IPS DF 4.7 (cell line): ENCODE measurements around the gene SH3PXD2B.
"Not testable (repeated sequence)": the region's sequence is repeated elsewhere in the genome, so short reads cannot be mapped to it uniquely, and the experiment has no call there.

Source experiments
- DNase-seq: peaks from one replicate; pipeline ENCODE4 v3.0.0-alpha.2; 2013; ENCODE audit warnings: low spot score; ENCODE audit errors: extremely low read depth

SH3PXD2B gene

DNA sequence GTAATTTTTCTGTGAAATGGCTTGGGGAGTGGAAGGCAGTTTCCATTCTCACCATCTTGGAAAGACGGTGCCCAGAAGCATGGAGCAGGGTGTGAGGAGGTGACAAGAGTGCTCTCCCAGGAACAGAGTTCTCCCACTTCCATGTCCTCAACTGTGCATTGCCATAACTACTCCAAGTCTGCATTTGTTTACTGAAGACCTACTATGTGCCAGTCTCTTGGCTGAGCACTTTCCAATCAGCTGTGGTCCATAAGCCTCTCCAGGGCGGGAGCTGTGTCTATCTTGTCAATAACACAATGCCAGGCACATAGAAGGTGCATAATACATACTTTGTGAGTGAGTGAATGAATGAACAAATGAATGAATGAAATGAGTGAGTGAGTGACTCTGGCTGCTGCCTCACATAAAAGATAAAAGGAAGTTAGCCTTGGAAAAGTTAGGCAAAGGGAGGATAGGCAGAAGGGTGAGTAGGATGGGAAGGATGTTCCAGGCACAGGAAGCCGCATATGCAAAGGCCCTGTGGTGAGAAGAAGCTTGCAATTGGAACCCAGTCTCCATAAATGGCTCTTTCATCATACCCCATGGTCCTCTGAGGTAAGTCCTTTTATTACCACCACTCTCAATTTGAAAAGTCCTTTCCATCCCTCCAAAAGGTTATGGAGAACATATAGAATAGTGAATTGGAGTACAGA, 31.3 kb upstream of the SH3PXD2B start:
- no peak for DNase-seq

DNA sequence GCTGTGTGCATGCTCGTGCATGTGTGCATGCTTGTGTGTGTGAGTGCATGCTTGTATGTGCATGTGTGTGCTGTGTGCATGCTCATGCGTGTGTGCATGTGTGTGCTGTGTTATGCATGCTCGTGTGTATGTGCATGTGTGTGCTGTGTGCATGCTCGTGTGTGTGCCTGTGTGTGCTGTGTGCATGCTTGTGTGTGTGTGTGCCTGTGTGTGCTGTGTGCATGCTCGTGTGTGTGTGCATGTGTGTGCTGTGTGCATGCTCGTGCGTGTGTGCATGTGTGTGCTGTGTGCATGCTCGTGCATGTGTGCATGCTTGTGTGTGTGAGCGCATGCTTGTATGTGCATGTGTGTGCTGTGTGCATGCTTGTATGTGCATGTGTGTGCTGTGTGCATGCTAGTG, 30.3 kb upstream of the SH3PXD2B start:
- DNase-seq: no peak

DNA sequence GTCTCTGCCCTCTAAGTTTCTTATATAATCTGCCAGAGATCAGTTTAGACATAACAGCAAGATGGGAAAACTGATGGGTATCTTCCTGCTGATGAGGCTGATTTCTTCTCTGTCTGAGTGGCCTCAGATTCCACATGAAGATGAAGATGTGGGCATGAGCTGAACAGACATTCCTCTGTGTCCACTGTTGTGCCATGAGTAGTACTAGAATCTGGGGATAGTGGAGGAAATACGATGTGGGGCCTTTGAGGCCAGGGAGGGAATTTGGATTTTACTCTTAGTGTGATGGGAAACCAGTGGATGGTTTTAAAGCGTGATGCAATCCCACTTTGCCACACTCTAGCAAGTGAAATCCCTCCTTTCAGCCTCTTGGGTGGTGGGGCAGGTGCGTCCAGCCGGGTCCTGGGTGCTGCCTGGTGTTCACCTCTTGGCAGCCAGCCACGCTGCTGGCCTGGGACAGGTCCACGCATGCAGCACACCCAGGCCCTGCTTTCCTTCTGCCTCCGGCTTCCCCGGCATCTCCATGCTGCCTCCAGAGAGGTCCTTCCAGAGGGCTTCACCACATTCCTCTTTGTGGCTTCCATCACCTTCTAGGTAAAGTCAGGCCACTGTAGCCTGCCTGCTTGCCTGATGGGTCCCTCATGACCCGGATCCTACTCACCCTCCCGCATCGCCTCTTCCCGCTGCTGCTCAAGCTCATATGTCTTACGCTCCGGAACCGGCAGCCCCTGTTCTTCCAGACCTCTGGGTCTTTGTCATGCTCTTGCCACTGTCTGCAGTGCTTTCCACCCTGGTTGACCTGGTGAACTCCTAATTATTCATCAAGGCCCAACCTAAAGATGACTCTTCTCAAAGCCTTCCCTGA, 28.1 kb upstream of the SH3PXD2B start:
- DNase-seq: no peak

DNA sequence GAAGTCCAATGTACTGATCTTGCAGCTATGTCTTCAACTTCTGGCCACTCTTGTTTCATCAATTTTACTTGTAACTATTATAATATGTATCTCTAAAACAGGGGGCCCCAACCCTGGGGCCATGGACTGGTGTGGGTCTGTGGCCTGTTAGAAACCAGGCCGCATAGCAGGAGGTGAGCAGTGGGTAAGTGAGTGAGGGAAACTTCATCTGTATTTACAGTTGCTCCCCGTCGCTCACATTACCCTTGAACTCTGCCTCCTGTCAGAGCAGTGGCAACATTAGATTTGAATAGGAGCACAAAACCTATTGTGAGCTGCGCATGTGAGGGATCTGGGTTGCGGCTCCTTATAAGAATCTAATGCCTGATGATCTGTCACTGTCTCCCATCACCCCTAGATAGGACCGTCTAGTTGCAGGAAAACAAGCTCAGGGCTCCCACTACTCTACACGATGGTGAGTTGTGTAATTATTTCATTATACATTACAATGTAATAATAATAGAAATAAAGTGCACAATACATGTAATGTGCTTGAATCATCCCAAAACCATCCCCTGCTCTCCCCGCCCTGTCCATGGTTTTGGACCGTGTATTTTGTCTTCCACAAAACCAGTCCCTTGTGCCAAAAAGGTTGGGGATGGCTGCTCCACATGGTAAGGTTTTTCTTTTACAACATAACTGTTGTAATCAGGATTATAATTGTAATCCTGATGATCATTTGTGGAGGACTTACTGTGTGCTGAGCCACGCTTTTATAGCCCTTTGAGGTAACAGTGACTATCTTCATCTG, 26.9 kb upstream of the SH3PXD2B start:
- no peak for DNase-seq

DNA sequence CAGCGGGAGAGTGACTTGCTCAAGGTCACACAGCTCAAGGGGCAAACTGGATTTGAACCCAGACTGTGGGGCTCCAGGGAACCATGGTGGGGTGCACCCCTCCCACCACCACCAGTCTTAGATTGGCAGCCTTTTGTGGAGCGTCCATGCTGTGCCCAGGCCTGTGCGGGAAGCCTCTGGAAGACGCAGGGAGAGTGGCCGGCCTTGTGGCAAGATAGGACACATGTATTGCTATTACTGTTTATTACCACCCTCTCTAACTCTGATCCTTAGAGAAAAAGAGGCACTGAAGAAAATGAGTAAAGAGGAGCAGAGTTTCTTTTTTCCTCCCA, 25.4 kb upstream of the SH3PXD2B start:
- no peak for DNase-seq

DNA sequence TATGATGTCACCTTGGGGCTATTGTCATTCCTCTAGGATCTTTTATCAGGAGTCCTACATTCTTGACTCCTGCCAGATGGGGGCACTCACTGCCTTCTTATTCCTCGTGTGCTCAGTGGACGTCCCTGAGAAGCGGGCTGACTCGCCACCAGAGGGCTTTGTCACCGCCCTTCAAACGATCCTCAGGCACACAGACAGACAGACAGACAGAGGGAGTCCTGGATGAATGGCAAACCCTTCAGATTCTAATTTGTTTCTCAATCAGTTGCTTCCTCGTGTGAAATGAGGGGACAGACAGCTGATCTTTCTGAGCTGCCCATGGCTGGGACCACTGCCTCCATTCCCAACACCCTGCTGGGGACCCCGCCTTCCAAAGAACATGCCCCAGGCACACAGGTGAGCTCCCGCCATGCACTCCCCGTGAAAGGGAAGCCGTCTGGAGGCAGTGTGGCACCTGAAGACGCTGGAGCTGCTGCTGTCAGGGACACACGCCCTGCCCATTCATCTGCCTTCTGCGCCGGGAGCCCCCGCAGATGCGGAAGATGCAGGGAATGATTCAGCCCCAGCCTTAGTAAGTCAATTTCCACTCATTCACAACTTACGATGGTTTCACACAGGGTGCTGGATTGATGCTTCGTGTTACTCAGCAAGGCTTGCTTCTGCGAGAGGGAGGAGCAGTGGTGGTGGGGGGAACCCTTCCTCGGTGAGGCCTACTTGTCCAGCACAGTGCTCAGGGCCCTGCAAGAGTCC, 24.9 kb upstream of the SH3PXD2B start:
- peak; percentile 74 for DNase-seq

DNA sequence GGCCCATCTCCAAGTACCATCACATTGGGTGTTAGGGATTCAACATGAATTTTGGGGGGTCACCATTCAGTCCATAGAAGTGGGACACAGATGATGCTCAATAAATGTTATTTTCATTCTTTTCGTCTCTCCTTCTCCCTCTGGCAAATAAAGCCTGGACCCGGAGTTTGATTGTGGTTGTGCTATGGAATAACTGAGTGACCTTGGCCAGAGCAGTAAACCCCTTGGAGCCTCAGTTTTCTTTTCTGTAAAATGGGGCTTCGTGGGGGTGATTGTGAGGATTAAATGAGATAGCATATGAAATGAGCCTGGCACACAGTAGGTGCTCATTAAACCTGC, 24.3 kb upstream of the SH3PXD2B start:
- not testable (repeated sequence) for DNase-seq

DNA sequence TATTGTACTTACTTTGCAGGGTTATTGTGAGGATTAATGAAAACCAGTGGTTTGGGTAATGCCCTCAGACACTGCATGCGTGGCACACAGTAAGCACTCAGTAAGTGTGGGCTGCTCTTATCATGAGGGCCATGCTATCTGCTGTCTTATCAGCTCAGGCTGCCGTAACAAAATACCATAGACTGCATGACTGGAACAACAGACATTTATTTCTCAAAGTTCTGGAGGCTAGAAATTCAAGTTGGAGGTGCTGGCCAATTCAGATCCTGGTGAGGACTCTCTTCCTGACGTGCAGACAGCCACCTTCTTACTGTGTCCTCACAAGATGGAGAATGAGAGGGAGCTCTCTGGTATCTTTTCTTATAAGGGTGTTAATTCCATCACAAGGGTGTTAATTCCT, 23.9 kb upstream of the SH3PXD2B start:
- DNase-seq: no peak

DNA sequence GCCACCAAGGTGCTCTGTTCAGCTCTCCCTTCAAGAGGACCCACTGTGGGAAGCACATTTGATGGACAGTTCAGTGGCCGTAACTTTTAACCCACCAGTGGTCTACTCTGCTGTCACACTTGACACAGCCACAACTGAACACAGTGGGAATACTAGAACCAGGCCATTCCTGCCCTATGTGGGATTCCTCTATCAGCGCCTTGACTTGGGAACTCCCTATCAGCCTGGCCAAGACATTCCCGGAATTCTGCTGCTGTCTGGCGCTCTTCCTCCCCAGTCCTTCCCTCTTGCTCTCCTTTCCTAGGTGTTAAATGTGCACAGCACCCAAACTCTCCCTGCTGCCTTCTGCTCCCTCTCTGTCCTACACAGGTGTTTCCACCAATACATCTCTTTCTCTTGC, 23.1 kb upstream of the SH3PXD2B start:
- no peak for DNase-seq

DNA sequence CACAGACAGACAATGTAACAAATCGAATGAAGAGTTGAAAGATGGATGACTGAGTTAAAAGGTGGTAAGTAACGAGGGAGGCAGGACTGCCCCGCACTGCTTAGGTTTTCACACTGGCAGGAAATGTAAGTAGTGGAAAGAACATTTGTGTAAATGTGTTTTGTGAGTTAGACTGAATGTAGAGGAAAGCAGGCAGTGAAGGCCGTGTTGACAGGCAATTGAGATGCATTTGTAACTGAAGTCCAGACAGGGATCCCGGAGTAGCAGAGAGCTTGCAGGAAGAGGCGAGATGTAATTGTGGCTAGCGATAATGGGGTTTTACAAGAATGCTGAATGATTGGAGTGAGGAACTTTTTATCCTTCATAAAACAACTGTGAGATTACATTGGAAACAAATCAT, 20.0 kb upstream of the SH3PXD2B start:
- no peak for DNase-seq

DNA sequence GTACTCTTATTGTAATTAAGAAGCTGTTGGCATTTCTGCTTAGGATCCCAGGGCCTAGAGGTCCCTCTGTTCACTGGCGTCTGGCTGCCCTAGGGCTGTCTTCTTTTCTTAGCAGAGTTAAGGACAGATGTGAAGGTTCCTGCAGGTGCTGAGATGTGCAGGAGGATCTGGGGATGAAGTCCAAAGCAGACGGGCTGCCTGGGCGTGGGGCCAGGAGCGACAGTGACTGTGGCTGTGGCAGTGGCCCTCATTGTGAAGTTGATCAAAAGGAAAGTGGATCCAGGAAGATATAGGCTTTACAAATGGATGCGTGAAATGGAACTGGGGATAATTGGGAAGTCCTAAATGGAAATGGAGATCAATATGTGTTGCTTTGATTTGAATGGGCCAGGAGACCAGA, 19.1 kb upstream of the SH3PXD2B start:
- DNase-seq: no peak

DNA sequence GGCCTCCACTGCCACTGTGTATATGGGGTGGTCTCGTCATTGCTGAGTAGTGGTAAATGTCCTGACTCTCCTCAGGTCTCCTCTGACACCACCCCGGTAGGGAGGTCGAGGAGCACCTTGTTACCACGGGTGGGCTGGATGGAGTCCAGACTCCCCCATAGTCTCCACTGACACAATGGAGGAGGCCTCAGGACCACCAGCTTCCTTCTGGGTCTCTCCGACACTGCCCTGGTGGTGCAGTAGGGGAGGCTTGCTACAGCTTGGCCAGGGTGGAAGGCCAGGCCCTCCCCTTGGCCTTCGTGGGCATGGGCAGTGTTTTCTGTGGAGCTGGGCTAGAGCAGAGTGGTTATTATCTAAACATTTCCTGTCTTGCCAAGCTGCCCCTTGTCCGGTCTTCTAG, 15.4 kb upstream of the SH3PXD2B start:
- DNase-seq: no peak

DNA sequence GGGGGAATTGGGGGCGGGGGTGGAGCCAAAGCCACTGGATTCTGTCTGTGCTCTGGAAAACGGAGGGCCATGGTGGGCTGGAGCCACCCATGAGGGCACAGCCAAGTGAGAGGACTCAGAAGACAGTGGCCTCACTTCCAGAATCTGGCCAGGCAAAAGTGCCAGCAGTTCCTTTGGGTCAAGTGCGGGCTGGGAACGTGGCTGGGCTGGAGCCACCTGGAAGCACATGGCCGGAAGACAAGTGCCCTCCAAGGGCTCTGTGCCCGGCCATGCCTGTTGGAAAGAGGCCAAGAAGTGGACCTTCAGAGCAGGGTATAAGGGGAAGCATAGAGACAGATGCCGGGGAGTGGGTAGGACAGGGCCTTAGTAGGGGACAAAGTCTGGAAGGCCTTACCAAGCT, 11.7 kb upstream of the SH3PXD2B start:
- DNase-seq: no peak

DNA sequence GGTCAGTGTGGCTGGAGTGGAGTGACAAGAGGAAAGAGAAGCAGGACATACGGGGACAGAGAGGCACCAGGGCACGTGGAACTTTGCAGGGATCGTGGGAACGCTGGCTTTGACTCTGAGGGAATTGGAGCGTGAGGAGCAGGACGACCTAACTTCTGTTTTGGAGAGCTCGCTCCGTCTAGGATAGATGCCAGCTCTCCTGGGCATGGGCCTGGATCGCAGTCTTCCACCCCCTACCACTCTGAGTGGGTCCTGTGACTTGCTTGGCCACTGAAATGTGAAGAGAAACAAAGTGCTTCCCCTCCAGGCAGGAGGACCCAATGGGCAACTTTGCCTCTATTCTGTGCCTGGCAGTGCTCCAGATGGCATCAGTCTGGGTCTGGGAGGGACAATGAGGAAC, 8.7 kb upstream of the SH3PXD2B start:
- no peak for DNase-seq

DNA sequence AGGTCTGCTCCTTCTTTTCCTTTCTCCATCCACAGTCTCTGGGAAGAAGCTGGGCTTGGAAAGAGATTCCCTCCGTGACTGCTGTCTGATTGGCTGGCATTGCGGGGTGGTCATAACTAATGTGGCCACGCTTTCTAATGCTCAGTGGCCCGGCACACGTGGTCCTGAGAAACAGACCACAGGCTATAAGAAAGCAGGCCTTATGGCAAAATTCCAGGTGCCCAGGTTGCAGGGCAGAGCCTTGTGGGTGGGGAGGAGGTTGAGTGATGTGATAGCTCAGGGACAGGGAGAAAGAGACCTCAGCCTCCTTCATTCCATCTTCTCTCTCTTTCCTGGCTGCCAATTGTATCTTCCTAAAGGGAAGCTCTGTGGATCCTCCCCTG, 5.4 kb upstream of the SH3PXD2B start:
- no peak for DNase-seq

DNA sequence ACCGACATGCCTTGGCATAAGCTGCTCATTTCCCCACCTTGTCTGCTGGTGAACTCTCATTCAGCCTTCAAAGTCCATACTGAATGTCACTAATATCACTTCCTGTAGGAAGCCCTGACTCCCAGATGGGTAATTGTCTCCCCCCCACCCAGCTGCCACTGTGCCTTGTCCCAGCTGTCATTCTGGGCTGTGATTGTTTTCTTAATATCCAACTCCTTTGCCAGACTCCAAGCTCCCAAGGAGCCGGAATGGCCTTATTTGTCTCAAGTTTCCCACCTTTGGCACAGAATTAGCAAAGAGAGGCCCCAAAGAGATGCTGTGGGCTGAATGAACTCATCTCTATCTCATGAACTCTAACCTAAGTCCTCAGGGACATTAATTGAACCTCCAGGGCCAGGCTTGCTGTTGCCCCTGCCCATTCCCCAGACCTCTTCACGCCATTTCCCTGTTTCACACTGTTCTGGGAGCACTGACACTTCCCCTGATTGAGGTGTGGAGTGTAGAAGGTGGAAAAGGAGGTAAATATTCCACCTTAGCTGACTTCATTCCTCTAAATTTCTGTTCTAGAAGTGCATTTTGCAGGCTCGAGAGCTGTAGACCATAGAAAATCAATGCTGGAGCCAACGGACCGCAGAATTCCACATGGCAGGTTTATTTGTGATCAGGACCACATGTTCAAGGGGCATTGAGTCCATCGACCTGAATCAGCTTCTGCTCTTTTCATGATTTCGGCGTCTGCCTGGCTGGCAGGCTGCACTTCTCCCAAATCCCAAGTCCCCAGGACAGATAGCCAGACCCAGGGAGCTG, 4.9 kb upstream of the SH3PXD2B start:
- no peak for DNase-seq

DNA sequence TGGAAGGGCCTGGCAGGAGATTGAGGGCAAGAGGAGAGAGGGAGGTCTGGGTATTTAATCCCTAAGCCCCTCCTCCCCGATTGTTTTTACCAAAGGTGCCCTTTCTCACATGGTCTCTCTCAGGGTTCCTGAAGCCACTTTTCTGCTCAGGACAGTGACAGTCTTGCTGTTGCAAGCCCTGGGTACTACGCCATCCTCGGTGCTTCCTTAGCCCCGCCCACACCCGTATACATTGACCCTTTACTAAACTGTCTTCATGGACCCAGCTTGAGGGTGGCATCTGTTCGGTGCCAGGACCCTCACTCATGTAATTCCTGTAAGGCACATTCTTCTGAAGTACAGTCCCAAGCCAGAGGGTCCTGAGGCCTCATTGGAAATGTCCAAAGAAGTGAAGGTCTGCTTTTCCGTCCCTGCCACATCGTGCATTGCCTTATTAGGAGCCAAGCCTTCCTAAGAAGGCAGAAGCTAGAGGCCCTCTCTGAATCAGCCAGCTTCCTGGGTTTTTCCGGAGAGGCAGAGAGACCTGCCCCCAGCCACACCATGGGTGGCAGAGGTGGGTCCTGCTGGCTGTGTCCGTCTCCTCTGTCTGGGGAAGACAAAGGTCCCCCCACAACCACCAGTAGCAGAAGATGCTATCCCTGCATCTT, 1.9 kb upstream of the SH3PXD2B start:
- no peak for DNase-seq

DNA sequence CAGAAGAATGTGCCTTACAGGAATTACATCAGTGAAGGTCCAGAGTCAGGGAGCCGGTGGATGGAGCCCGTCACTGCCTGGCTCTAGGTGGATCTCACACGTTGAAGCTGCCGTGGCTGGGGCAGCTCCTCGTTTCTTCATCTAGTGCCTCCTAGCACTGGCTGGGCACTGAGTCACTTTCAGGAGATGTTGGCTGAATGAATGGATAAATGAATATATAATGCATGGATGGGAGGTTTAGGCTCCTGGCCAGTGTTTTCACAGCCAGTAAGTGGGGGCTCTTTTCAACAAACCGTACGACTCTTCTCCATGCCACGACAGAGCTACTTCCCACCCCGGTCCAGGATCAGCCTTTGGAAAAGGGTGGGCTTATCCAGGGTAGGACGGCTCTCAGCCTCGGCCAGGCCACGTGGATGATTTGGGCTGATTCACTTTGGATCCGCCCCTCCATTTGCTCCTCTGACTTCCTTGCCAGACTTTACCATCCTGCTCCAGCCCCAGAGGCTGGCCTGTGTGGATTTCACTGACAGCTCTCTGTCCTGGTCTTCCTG, 1.3 kb upstream of the SH3PXD2B start:
- no peak for DNase-seq

DNA sequence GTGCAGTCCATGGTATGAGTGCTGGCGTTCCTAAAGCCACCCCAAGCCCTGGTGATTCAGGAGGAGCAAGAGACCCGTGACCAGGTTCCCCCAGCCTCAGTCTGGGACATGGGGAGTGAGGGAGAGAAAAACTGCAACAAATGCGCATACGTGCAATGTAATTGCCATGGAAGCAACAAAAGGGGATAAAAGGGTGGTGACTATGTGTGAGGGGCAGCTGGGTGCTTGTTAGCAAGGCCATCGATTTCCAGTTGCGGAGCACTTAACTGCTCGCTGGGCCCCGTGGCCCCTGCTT, 709 bp upstream of the SH3PXD2B start:
- no peak for DNase-seq

DNA sequence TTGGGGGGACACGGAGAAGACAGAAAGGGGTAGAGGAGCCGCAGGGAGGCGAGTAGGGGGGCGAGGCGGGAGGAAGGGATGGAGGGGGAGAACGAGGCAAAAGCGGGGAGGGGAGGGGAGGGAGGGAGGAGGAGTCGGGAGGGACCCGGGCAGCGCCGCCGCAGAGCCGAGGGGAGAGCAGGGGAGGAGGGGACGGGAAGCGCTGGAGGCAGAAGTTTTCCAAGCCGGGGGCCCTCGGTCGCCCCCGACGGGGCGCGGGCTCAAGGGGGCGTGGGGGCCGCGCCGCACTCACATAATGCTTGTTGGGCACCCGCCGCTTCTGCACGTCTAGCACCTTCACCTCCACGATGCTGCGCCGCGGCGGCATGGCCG, 353 bp downstream of the SH3PXD2B start:
- no peak for DNase-seq
